ENCODE data around the gene HMGN3.

- TF ChIP-seq CTCF (conservative IDR thresholded peaks at IDR 0.05 in 1 of 2, IDR thresholded peaks at IDR 0.05 in 1 of 2; ENCODE audit: low read depth in 1 of 2, low read length in 2 of 2) (no peak), EZH2 (IDR thresholded peaks at IDR 0.05; ENCODE audit: low read length, missing control alignments) (no peak)
These were observed 4.3 kb downstream of the HMGN3 start for GRCh38 chr6:79230149-79230548.
